Stomach (tissue), 9 donors: ENCODE results near the gene PRKCE. TPM values are rescaled to one million over a fixed set of nuclear protein-coding genes. Genes with fewer than 3 reads are reported as not detected.
A peak's percentile ranks its signal among the peaks of the same experiment; 100 is the strongest.

ENCODE experiments used
- DNase-seq, 2 donors: peaks; one replicate each; pipeline versions ENCODE4 v3.0.0 to v3.0.0-alpha.2; 2013 to 2019
- H3K27ac ChIP-seq, 5 donors: fragments of 200-600 bp in 4 of 5; sonication (generic) in 4 of 5; one replicate each; pipeline ENCODE4 v1.5.1; 2013 to 2019; ENCODE audit warnings: mild to moderate bottlenecking in 1 of 5, moderate library complexity in 1 of 5
- H3K27me3 ChIP-seq, 3 donors: fragments of 200-600 bp; sonication (generic); one replicate each; pipeline ENCODE4 v1.5.1; 2017 to 2019; ENCODE audit warnings: mixed run types in 1 of 3
- H3K36me3 ChIP-seq, 4 donors: fragments of 200-600 bp; sonication (generic); 1 replicate in 3 of 4; 2 replicates in 1 of 4; pipeline ENCODE4 v1.5.1; 2016 to 2019
- H3K4me1 ChIP-seq, 4 donors: fragments of 200-600 bp; sonication (generic); one replicate each; pipeline ENCODE4 v1.5.1; 2016 to 2019
- H3K4me3 ChIP-seq, 4 donors: fragments of 200-600 bp; sonication (generic) in 3 of 4; one replicate each; pipeline ENCODE4 v1.5.1; 2016 to 2019; ENCODE audit warnings: mild to moderate bottlenecking in 1 of 4
- H3K9me3 ChIP-seq, 4 donors: fragments of 200-600 bp; sonication (generic); one replicate each; pipeline ENCODE4 v1.5.1; 2016 to 2019
- CTCF ChIP-seq, 7 experiments: fragments of 450-650 bp in 4 of 7; fragments of 200-600 bp in 3 of 7; sonication (generic) in 3 of 7; IDR thresholded peaks; one replicate each; pipeline ENCODE4 v1.5.1; 2016 to 2019; ENCODE audit warnings: antibody characterized with exemption in 7 of 7, control low read depth in 2 of 7, mild to moderate bottlenecking in 1 of 7
- EP300 ChIP-seq: sonication (generic); formaldehyde crosslinking; IDR thresholded peaks from one replicate; pipeline ENCODE4 v1.6.1; 2017; ENCODE audit warnings: antibody characterized with exemption
- POLR2A ChIP-seq, 4 donors: fragments of 450-650 bp; IDR thresholded peaks; one replicate each; pipeline ENCODE4 v1.6.1; 2016; ENCODE audit warnings: antibody characterized with exemption in 4 of 4, control low read depth in 2 of 4, mild to moderate bottlenecking in 1 of 4, moderate library complexity in 1 of 4
- POLR2AphosphoS5 ChIP-seq, 3 donors: sonication (generic); formaldehyde crosslinking; IDR thresholded peaks; one replicate each; pipeline ENCODE4 v1.6.1; 2016; ENCODE audit warnings: antibody characterized with exemption in 3 of 3
- WGBS, 5 donors: extraction: QIAGEN DNeasy Blood & Tissue Kit in 3 of 5; methylation state at CpG; one replicate each; pipeline versions ENCODE4 v1.1.5 to v1.1.7; 2013 to 2018; 5-methylcytosine and 5-hydroxymethylcytosine counted together
- intact Hi-C: fragments of 100-400 bp; cut with DNase I; formaldehyde crosslinking; loops from one replicate; pipeline ENCODE4 v1.15.1; 2023; ENCODE audit warnings: low total_unique reads
- polyA plus RNA-seq, 3 donors: library from polyadenylated mRNA; stranded (reverse); fragments of 200-250 nt; gene quantifications; one replicate each; pipeline ENCODE4 v1.2.3, GENCODE V29; 2013
- total RNA-seq, 5 donors: library from RNA; depleted of rRNA; stranded (reverse); fragments of >200 nt; gene quantifications; one replicate each; pipeline versions ENCODE4 v1.1.0 to v1.2.3, GENCODE V29; 2014 to 2016
- donor health status: healthy with polysubstance abuse.
- donor health status: Bipolar disorder and iron deficiency.
- donor health status: healthy.

Gene PRKCE
- total and polyA plus RNA-seq, 8 donors, result 2.0 to 92.0 (median 10.0) TPM

DNA sequence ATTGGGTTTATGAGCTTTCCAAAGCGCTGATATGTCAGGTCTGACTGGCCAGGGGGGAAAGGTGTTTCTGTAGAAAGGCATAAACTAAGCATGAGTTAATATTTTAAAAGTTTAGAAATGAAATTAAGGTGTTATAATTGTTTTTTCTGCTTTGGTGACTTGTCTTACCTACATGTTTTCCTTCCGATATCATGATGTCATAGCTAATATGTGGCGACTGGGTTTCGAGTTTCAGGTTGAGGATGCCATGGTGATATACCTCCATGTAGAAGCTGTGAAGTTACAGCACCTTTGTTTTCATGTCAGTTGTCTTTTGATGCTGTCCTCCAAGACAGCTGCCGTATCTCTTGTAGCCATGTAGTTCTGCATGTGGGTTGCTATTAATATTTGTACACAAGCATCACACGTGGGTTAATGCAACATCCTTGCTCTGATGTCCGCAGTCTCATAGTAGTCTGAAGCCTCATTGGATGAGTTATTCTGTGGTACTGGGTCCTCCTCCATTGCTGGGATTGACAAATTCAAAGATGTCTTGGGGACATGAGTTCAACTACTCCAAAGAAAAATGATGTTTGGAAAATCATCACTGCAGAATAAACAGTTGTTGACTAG lies 230.6 kb downstream of the PRKCE start:
- WGBS, 5 donors, result 87 to 95% (median 90%) methylated on average over 7 of the region's 7 CpGs
- H3K9me3 ChIP-seq, result no peaks in the 10 kb centered on the region
- intact Hi-C loops, result no loop called here
- TF ChIP-seq POLR2AphosphoS5 (IDR thresholded peaks at IDR 0.05) (no peak), POLR2A (IDR thresholded peaks at IDR 0.05) (no peak), CTCF (IDR thresholded peaks at IDR 0.05) (no peak), EP300 (no peak)
- no peak for DNase-seq
- no peak overlapping the region for H3K4me3 ChIP-seq
- no peaks in the 10 kb centered on the region for H3K27me3 ChIP-seq
- H3K36me3 ChIP-seq, result peaks cover 0 to 13% (median 0%) of the 10 kb centered on the region in 4 donors
- H3K4me1 ChIP-seq, result peaks cover 10 to 58% (median 31%) of the 10 kb centered on the region in 4 donors
- peak overlapping the region in 2 of 5 donors; percentile 25 to 65 for H3K27ac ChIP-seq

DNA sequence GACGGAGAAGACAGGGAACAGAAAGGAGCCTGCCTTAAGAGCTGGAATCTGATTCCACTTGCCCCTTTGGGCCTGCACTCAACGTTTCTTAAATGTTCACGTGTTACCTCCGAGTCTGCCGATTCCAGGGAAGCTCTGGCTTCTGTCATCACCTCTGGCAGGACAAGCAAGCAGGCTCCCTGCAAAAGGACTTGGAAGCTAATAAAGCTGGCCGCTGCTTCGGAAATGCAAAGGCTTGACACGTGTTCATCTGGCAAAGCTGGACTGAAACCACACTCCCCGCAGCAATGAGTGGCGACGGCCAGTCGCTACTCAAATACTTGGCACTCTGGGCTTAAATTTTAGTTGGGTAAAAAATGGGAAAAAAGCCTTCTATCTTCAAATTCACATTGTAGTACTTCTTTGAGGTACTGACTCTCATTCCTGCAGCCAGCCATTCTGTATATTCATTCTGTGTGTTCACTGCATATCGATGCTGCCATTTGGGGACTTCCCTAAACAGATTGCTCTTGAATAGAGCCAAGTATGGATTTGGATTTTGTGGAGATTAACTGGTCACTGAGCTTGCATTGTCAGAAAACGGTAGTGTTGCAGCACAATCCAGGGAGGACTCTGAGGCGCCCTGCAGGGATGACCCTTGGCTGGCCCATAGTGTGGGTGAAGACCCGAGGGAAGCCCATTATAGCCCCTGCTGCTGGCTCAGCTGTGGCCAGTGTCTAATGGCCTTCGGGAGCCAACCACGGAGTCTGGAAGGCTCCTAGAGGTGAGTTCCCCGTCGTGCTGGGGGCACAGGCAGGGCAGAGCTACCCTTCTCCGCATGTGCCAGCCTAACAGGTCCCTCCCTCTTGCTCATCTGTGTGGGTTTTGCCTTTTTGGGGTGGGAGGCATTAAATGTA lies 231.5 kb downstream of the PRKCE start:
- H3K9me3 ChIP-seq, result no peaks in the 10 kb centered on the region
- WGBS, 5 donors, result 55 to 80% (median 75%) methylated on average over 21 of the region's 21 CpGs
- TF ChIP-seq EP300 (peak; percentile 25), POLR2A (IDR thresholded peaks at IDR 0.05) (no peak), POLR2AphosphoS5 (IDR thresholded peaks at IDR 0.05) (peak; percentile 16 to 65 (median 27)), CTCF (IDR thresholded peaks at IDR 0.05) (no peak)
- H3K27ac ChIP-seq, result peak overlapping the region in 2 of 5 donors; percentile 25 to 65
- peak in 1 of 2 donors; percentile 84 for DNase-seq
- no peak overlapping the region for H3K4me3 ChIP-seq
- peaks cover 13 to 66% (median 39%) of the 10 kb centered on the region in 4 donors for H3K4me1 ChIP-seq
- intact Hi-C loops, result no loop called here
- H3K27me3 ChIP-seq, result no peaks in the 10 kb centered on the region
- H3K36me3 ChIP-seq, result peaks cover 0 to 9% (median 0%) of the 10 kb centered on the region in 4 donors

DNA sequence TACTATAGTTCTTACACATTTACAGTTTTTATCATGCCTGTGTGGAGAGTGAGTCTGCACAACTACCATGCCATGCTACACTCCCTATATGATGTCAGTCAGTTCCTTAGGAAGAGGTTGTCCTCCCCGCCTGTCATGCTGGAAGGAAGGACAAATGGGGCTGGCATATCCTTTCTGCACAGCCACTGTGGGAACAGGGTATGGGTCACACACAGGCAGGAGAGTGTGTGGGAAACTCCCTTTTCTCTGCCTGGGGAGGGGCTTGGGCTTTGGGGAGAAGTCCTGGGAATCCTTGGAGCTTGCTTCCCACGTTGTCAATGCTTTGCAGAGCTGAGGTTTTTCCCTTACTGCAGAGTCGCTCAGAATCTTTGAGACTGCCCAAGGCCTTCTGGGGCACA lies 232.1 kb downstream of the PRKCE start:
- H3K27ac ChIP-seq, result peak overlapping the region in 1 of 5 donors; percentile 65
- WGBS, 5 donors, result 68 to 85% (median 79%) methylated on average over 3 of the region's 3 CpGs
- H3K27me3 ChIP-seq, result no peaks in the 10 kb centered on the region
- H3K36me3 ChIP-seq, result peaks cover 0 to 7% (median 0%) of the 10 kb centered on the region in 4 donors
- no peaks in the 10 kb centered on the region for H3K9me3 ChIP-seq
- intact Hi-C loops, result no loop called here
- no peak overlapping the region for H3K4me3 ChIP-seq
- peaks cover 20 to 72% (median 44%) of the 10 kb centered on the region in 4 donors for H3K4me1 ChIP-seq
- TF ChIP-seq POLR2AphosphoS5 (IDR thresholded peaks at IDR 0.05), result no peak
- TF ChIP-seq CTCF (IDR thresholded peaks at IDR 0.05), result no peak
- no peak for TF ChIP-seq POLR2A (IDR thresholded peaks at IDR 0.05)
- no peak for TF ChIP-seq EP300
- DNase-seq, result peak in 1 of 2 donors; percentile 44

DNA sequence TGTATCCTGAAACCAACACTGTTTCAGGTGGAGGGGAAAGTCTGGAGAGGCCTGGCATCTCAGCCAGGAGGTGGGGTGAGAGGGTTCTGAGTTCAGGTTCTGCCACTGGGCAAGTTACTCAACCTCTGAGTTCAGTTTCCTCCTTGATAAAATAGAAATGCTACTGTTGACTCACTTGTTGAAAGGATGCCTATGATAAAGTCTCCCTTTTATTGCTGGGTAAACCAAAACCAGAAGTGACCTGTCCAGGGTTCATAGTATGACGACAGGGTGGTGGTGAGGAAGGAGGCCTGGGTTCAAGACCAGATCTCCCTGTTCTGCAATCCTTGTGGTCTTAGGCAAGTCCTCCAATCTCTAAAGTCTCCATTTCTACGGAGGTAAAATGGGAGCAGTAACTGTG lies 232.7 kb downstream of the PRKCE start:
- peaks cover 25 to 77% (median 48%) of the 10 kb centered on the region in 4 donors for H3K4me1 ChIP-seq
- intact Hi-C loops, result no loop called here
- H3K9me3 ChIP-seq, result no peaks in the 10 kb centered on the region
- DNase-seq, result no peak
- no peak overlapping the region for H3K4me3 ChIP-seq
- WGBS, 5 donors, result 34 to 78% (median 51%) methylated on average over 2 of the region's 2 CpGs
- H3K36me3 ChIP-seq, result peaks cover 0 to 4% (median 0%) of the 10 kb centered on the region in 4 donors
- H3K27ac ChIP-seq, result peak overlapping the region in 3 of 5 donors; percentile 44 to 54 (median 52)
- TF ChIP-seq POLR2A (IDR thresholded peaks at IDR 0.05), result no peak
- TF ChIP-seq EP300, result no peak
- no peak for TF ChIP-seq CTCF (IDR thresholded peaks at IDR 0.05)
- TF ChIP-seq POLR2AphosphoS5 (IDR thresholded peaks at IDR 0.05), result no peak
- no peaks in the 10 kb centered on the region for H3K27me3 ChIP-seq
